Measurements from ENCODE around the gene LARP4B. TPM values are rescaled to one million over a fixed set of nuclear protein-coding genes. Genes with fewer than 3 reads are reported as not detected.

The LARP4B gene
- total RNA-seq, 4 donors from 2014 or later: 24.9 to 47.5 (median 35.2) TPM

DNA sequence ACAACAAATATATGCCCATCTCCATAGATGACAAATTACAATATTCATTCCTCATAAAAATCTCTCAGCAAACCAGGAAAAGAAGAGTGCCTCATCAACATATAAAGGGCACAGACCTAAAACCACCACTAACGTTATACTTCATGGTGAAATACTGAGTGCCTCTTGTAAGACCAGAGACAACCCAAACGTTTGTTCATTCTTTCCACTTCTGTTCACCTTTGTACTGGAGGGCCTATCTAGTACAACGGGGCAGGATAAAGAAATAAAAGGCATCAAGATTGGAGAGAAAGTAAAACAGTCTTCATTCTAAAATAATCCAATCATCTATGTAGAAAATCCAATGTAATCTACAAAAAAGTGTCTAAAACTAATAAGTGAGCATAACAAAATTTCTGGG is 79.1 kb downstream of the LARP4B start:
- H3K4me3 ChIP-seq: no peak overlapping the region
- WGBS, 2 donors (ENCODE audit: low coverage in 1 of 2): 60 to 73% methylated on average over 3 of the region's 3 CpGs
- H3K4me1 ChIP-seq: peaks cover 0 to 16% (median 0%) of the 10 kb centered on the region in 3 donors
- no peak for ATAC-seq
- H3K27me3 ChIP-seq: no peaks in the 10 kb centered on the region
- no peak overlapping the region for H3K27ac ChIP-seq
- peaks cover 0 to 7% (median 0%) of the 10 kb centered on the region in 3 donors for H3K9me3 ChIP-seq
- H3K36me3 ChIP-seq: peaks cover 0 to 25% of the 10 kb centered on the region in 2 donors
- TF ChIP-seq POLR2A (IDR thresholded peaks at IDR 0.05) (no peak), POLR2AphosphoS5 (IDR thresholded peaks at IDR 0.05) (no peak), EP300 (IDR thresholded peaks at IDR 0.05) (no peak)
- TF ChIP-seq, protein P1, sequence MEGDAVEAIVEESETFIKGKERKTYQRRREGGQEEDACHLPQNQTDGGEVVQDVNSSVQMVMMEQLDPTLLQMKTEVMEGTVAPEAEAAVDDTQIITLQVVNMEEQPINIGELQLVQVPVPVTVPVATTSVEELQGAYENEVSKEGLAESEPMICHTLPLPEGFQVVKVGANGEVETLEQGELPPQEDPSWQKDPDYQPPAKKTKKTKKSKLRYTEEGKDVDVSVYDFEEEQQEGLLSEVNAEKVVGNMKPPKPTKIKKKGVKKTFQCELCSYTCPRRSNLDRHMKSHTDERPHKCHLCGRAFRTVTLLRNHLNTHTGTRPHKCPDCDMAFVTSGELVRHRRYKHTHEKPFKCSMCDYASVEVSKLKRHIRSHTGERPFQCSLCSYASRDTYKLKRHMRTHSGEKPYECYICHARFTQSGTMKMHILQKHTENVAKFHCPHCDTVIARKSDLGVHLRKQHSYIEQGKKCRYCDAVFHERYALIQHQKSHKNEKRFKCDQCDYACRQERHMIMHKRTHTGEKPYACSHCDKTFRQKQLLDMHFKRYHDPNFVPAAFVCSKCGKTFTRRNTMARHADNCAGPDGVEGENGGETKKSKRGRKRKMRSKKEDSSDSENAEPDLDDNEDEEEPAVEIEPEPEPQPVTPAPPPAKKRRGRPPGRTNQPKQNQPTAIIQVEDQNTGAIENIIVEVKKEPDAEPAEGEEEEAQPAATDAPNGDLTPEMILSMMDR (IDR thresholded peaks at IDR 0.05): no peak

DNA sequence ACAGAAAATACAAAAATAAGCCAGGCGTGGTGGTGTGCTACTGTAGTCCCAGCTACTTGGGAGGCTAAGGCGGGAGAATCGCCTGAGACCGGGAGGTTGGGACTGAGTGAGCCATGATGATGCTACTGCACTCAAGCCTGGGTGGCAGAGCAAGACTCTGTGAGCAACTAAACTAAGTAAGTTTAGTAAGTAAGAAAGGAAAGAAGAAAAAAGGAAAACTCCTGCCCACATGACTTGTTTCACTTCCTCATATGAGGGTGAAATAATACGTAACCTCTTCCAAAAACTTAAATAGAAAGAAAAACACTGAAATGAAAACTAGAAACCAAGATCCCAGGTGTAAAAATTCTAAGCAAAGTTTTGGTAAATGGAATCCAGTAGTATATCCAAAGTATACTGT is 79.6 kb downstream of the LARP4B start:
- WGBS, 2 donors (ENCODE audit: low coverage in 1 of 2): 88 to 91% methylated on average over 2 to 4 of the region's 5 CpGs
- H3K4me1 ChIP-seq: peaks cover 0 to 14% (median 0%) of the 10 kb centered on the region in 3 donors
- peaks cover 0 to 22% of the 10 kb centered on the region in 2 donors for H3K36me3 ChIP-seq
- TF ChIP-seq POLR2AphosphoS5 (IDR thresholded peaks at IDR 0.05): no peak
- TF ChIP-seq, protein P1 (IDR thresholded peaks at IDR 0.05): no peak
- no peak for TF ChIP-seq POLR2A (IDR thresholded peaks at IDR 0.05)
- no peak for TF ChIP-seq EP300 (IDR thresholded peaks at IDR 0.05)
- H3K27ac ChIP-seq: no peak overlapping the region
- no peaks in the 10 kb centered on the region for H3K27me3 ChIP-seq
- no peak for ATAC-seq
- peaks cover 0 to 7% (median 0%) of the 10 kb centered on the region in 3 donors for H3K9me3 ChIP-seq
- no peak overlapping the region for H3K4me3 ChIP-seq

DNA sequence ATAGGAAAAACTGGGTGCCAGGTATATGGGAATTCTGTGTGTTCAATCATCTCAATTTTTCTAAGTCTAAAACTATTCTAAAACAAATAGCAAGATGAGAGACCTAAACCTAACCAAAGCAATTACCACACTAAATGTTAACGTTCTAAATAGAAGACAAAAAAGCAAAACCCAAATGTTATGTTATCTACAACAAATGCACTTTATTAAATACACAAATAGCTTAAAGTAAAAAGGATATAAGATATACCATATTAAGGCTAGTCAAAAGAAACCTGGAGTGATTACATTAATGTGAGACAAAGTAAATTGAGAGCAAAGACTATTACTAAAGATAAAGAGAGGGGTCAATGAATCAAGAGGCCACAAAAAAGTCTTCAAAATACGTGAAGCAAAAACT is 81.4 kb downstream of the LARP4B start:
- H3K36me3 ChIP-seq: peaks cover 0 to 14% of the 10 kb centered on the region in 2 donors
- ATAC-seq: no peak
- 77 to 92% methylated on average over 2 of the region's 2 CpGs for WGBS, 2 donors (ENCODE audit: low coverage in 1 of 2)
- H3K4me3 ChIP-seq: no peak overlapping the region
- no peak for TF ChIP-seq POLR2AphosphoS5 (IDR thresholded peaks at IDR 0.05)
- TF ChIP-seq POLR2A (IDR thresholded peaks at IDR 0.05): no peak
- TF ChIP-seq, protein P1 (IDR thresholded peaks at IDR 0.05): no peak
- no peak for TF ChIP-seq EP300 (IDR thresholded peaks at IDR 0.05)
- H3K9me3 ChIP-seq: peaks cover 0 to 7% (median 0%) of the 10 kb centered on the region in 3 donors
- H3K27me3 ChIP-seq: no peaks in the 10 kb centered on the region
- H3K4me1 ChIP-seq: peaks cover 0 to 21% (median 0%) of the 10 kb centered on the region in 3 donors
- no peak overlapping the region for H3K27ac ChIP-seq

DNA sequence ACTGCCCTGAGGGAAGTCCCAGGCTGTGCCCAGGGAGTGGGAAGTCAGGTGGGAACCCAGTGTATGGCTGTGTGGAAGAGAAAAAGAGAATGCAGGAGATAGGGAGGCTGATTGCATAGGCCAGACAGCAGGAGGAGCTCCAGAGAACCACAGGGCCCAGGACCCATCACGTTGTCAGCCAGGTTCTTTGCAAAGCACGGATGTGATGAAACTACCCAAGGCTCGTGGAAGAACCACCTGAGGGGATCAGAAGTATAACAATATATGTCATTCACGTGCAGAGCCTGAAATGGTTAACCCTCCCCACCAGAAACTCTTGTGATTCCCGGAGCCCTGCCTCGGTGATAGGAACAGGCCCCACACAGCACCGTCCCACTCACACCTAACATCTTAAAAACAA is 83.6 kb downstream of the LARP4B start:
- 73 to 90% methylated on average over 4 to 6 of the region's 7 CpGs for WGBS, 2 donors (ENCODE audit: low coverage in 1 of 2)
- peaks cover 0 to 7% (median 0%) of the 10 kb centered on the region in 3 donors for H3K9me3 ChIP-seq
- H3K27ac ChIP-seq: no peak overlapping the region
- H3K4me1 ChIP-seq: peaks cover 0 to 22% (median 0%) of the 10 kb centered on the region in 3 donors
- H3K36me3 ChIP-seq: peaks cover 0 to 15% of the 10 kb centered on the region in 2 donors
- TF ChIP-seq, protein P1 (IDR thresholded peaks at IDR 0.05): no peak
- TF ChIP-seq POLR2A (IDR thresholded peaks at IDR 0.05) (no peak), POLR2AphosphoS5 (IDR thresholded peaks at IDR 0.05) (no peak), EP300 (IDR thresholded peaks at IDR 0.05) (no peak)
- H3K4me3 ChIP-seq: no peak overlapping the region
- no peak for ATAC-seq
- H3K27me3 ChIP-seq: no peaks in the 10 kb centered on the region

DNA sequence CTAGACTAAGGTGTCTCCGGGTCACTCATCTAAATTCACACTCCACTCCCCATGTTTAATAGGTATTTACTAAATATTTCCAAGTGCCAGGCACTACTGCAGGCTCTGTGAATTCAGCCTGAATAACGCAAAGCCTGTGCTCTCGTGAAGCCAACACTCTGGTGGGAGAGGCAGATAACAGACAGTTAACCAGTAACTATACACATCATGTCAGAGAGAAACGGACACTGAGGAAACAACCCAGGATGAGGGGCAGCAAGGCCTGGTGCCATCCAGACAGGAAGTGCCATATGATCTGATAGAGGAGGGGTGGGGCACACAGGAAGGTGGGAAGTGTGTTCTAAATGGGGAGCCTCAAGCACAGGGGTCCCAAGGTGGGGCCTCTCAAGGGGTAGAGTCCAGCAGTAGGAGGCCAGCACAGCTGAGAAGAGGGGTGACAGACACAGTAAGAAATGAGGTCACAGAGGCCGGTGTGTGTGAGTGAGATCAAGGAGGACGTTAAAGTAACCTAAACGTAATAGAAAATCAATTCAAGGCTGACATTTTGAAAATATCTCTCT is 85.3 kb downstream of the LARP4B start:
- Histone ChIP-seq H3K36me3 (peaks cover 0 to 31% of the 10 kb centered on the region in 2 donors), H3K27me3 (no peaks in the 10 kb centered on the region), H3K9me3 (peaks cover 0 to 7% (median 0%) of the 10 kb centered on the region in 3 donors), H3K27ac (no peak overlapping the region), H3K4me3 (no peak overlapping the region), H3K4me1 (peaks cover 0 to 22% (median 0%) of the 10 kb centered on the region in 3 donors)
- WGBS, 2 donors (ENCODE audit: low coverage in 1 of 2): 78 to 83% methylated on average over 4 to 6 of the region's 7 CpGs
- no peak for ATAC-seq
- TF ChIP-seq EP300 (IDR thresholded peaks at IDR 0.05) (no peak), POLR2AphosphoS5 (IDR thresholded peaks at IDR 0.05) (no peak)

Data from gastroesophageal sphincter (tissue), 4 donors.